ENCODE measurements around the gene TREML4. TPM values are rescaled to one million over a fixed set of nuclear protein-coding genes. Genes with fewer than 3 reads are reported as not detected.

The TREML4 gene
- total RNA-seq, 1 donor from 2014 or later = not detected

DNA sequence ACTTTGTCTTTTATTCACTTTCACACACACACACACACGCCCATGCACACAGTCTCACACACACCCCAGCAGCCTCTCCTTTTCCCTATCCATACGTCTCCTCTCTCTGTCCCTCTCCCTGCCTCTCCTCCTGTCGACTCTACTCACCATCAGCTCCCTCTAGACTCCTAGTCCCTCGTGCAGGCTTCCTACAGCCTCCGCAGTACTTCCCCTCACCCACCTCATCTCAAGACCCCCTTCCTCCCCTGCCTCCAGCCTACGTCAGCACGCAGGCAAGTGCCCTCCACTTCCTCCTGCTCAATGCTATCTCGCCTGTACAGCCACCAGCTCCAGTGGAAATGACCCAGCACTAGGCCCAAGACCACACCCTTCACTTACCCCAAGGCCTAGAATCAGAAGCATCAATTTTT lies 26.4 kb upstream of the TREML4 start:
- Mint-ChIP-seq H3K27me3 (ENCODE audit: unreplicated experiment) (no peaks in the 10 kb centered on the region), H3K9me3 (ENCODE audit: unreplicated experiment) (peaks cover 3% of the 10 kb centered on the region), H3K4me3 (ENCODE audit: unreplicated experiment) (no peak overlapping the region), H3K4me1 (ENCODE audit: low read depth, unreplicated experiment) (no peaks in the 10 kb centered on the region), H3K36me3 (ENCODE audit: unreplicated experiment) (peaks cover 2% of the 10 kb centered on the region), H3K27ac (ENCODE audit: unreplicated experiment) (no peak overlapping the region)
- no peak for DNase-seq
- no peak for TF ChIP-seq CTCF (IDR thresholded peaks at IDR 0.05; ENCODE audit: partially characterized antibody, unreplicated experiment)

DNA sequence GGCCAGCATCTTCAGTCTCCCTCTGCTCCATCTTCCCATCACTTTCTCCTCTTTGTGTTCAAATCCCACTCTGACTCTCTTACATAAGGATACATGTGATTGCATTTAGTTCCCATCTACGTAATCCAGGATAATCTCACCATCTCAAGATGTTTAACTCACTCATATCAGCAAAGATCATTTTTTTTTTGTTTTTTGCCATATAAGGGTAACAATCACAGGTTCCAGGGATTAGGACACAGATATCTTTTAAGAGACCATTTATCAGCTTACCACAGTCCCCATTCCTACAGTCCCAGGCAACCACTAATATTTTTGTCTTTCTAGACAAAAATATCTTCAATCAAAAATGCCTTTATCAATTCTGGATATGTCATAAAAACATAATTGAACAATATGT lies 24.0 kb upstream of the TREML4 start:
- Mint-ChIP-seq H3K4me3 (ENCODE audit: unreplicated experiment) (no peak overlapping the region), H3K27ac (ENCODE audit: unreplicated experiment) (no peak overlapping the region), H3K4me1 (ENCODE audit: low read depth, unreplicated experiment) (no peaks in the 10 kb centered on the region), H3K36me3 (ENCODE audit: unreplicated experiment) (peaks cover 9% of the 10 kb centered on the region), H3K9me3 (ENCODE audit: unreplicated experiment) (peaks cover 3% of the 10 kb centered on the region), H3K27me3 (ENCODE audit: unreplicated experiment) (no peaks in the 10 kb centered on the region)
- no peak for DNase-seq
- TF ChIP-seq CTCF (IDR thresholded peaks at IDR 0.05; ENCODE audit: partially characterized antibody, unreplicated experiment) = no peak

DNA sequence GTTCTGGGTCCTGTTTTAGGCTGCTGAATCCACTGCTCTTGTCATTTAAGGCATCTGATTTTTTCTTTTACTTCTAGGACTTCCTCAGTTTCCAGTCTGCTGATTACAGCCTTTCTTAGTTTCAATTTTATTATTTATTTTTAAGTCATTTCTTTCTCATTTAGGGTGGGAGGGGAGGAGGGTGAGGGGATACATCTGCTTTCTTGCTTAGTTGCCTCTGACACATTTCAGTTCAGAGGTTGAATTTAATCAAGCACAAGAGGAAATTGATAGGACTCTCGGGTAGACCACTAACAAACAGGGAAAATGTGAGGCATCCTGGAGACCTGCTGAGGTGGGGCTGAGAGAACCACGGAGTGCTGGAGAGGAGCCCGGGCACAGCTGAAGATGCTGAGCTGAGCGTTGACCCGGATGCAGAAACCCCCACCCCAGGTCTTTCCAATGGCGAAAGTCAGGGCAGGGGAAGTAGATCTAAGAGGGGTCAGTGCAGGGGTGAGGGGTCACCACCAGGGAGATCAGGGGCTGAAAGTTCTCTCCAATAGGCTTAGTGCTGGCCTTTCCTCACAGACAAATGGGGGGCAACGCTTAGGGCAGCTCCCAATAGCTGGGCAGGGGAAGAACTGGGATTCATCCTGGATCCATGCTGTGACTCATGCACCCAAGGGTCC lies 19.6 kb upstream of the TREML4 start:
- no peak overlapping the region for H3K4me3 Mint-ChIP-seq (ENCODE audit: unreplicated experiment)
- TF ChIP-seq CTCF (IDR thresholded peaks at IDR 0.05; ENCODE audit: partially characterized antibody, unreplicated experiment) = no peak
- no peaks in the 10 kb centered on the region for H3K27me3 Mint-ChIP-seq (ENCODE audit: unreplicated experiment)
- peaks cover 1% of the 10 kb centered on the region for H3K9me3 Mint-ChIP-seq (ENCODE audit: unreplicated experiment)
- no peaks in the 10 kb centered on the region for H3K4me1 Mint-ChIP-seq (ENCODE audit: low read depth, unreplicated experiment)
- no peak overlapping the region for H3K27ac Mint-ChIP-seq (ENCODE audit: unreplicated experiment)
- H3K36me3 Mint-ChIP-seq (ENCODE audit: unreplicated experiment) = peaks cover 9% of the 10 kb centered on the region
- no peak for DNase-seq

GRCh38 chr6:41209547-41210320 lies 18.4 kb upstream of the TREML4 start:
- DNase-seq = no peak
- no peak overlapping the region for H3K4me3 Mint-ChIP-seq (ENCODE audit: unreplicated experiment)
- peaks cover 13% of the 10 kb centered on the region for H3K36me3 Mint-ChIP-seq (ENCODE audit: unreplicated experiment)
- no peak overlapping the region for H3K27ac Mint-ChIP-seq (ENCODE audit: unreplicated experiment)
- no peaks in the 10 kb centered on the region for H3K4me1 Mint-ChIP-seq (ENCODE audit: low read depth, unreplicated experiment)
- no peaks in the 10 kb centered on the region for H3K27me3 Mint-ChIP-seq (ENCODE audit: unreplicated experiment)
- no peak for TF ChIP-seq CTCF (IDR thresholded peaks at IDR 0.05; ENCODE audit: partially characterized antibody, unreplicated experiment)
- H3K9me3 Mint-ChIP-seq (ENCODE audit: unreplicated experiment) = peaks cover 4% of the 10 kb centered on the region
